ENCODE results near the gene SOCS1.

The SOCS1 gene

DNA sequence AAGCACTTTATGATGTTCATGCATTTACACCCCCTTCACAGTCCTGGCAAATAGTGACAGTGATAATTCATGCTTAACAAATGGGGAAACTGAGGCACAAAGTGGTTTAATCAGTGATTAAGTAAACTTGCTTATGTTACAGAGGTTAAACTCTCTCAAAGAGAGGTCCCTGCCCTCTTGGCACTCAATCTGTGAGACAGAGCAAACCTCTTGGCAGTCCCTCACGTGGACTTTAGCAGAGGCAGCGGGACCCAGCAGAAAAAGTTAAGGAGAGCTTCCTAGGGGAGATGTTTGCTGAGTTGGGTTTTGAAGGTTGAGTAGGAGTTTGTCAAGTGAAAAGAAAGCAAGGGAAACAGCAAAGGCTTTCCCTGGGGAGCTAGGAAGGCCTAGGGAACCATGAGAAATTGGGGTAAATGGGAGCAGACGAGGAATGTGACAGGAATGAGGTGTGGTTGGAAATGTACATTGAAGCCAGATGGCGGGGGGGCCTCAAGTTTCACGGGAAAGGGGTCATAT is 10.7 kb downstream of the SOCS1 start:
- Histone ChIP-seq H3K36me3 (ENCODE audit: control insufficient read depth in 5 of 5, insufficient read depth in 5 of 5, low read length in 5 of 5) (no peaks in the 10 kb centered on the region), H3K4me1 (ENCODE audit: control insufficient read depth in 5 of 5, insufficient read depth in 5 of 5, low read length in 5 of 5) (no peaks in the 10 kb centered on the region), H3K27me3 (ENCODE audit: control insufficient read depth in 5 of 5, insufficient read depth in 4 of 5, low read length in 5 of 5) (no peaks in the 10 kb centered on the region), H3K4me3 (ENCODE audit: low read depth in 1 of 5, low read length in 5 of 5) (no peak overlapping the region), H3K9me3 (ENCODE audit: control insufficient read depth in 5 of 5, low read length in 5 of 5) (no peaks in the 10 kb centered on the region), H3K9ac (ENCODE audit: low read length in 5 of 5) (no peak overlapping the region), H3K27ac (ENCODE audit: low read depth, low read length) (no peak overlapping the region)

DNA sequence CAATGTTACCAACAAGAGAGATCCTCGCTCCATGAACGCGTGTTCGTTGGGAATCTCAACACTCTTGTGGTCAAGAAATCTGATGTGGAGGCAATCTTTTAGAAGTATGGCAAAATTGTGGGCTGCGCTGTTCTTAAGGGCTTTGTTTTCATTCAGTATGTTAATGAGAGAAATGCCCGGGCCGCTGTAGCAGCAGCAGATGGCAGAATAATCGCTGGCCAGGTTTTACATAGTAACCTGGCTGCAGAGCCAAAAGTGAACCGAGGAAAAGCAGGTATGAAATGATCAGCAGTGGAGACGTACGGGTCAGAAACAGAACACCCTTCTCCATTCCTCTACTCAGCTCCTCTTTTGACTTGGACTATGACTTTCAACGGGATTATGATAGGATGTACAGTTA is 13.3 kb downstream of the SOCS1 start:
- H3K27ac ChIP-seq (ENCODE audit: low read depth, low read length): no peak overlapping the region
- peaks cover 0 to 2% (median 0%) of the 10 kb centered on the region in 5 donors for H3K9me3 ChIP-seq (ENCODE audit: control insufficient read depth in 5 of 5, low read length in 5 of 5)
- H3K36me3 ChIP-seq (ENCODE audit: control insufficient read depth in 5 of 5, insufficient read depth in 5 of 5, low read length in 5 of 5): no peaks in the 10 kb centered on the region
- no peak overlapping the region for H3K9ac ChIP-seq (ENCODE audit: low read length in 5 of 5)
- H3K4me3 ChIP-seq (ENCODE audit: low read depth in 1 of 5, low read length in 5 of 5): no peak overlapping the region
- no peaks in the 10 kb centered on the region for H3K4me1 ChIP-seq (ENCODE audit: control insufficient read depth in 5 of 5, insufficient read depth in 5 of 5, low read length in 5 of 5)
- no peaks in the 10 kb centered on the region for H3K27me3 ChIP-seq (ENCODE audit: control insufficient read depth in 5 of 5, insufficient read depth in 4 of 5, low read length in 5 of 5)

- Histone ChIP-seq H3K4me3 (ENCODE audit: low read depth in 1 of 5, low read length in 5 of 5) (no peak overlapping the region), H3K36me3 (ENCODE audit: control insufficient read depth in 5 of 5, insufficient read depth in 5 of 5, low read length in 5 of 5) (no peaks in the 10 kb centered on the region), H3K9me3 (ENCODE audit: control insufficient read depth in 5 of 5, low read length in 5 of 5) (peaks cover 0 to 2% (median 0%) of the 10 kb centered on the region in 5 donors), H3K4me1 (ENCODE audit: control insufficient read depth in 5 of 5, insufficient read depth in 5 of 5, low read length in 5 of 5) (no peaks in the 10 kb centered on the region), H3K27ac (ENCODE audit: low read depth, low read length) (no peak overlapping the region), H3K27me3 (ENCODE audit: control insufficient read depth in 5 of 5, insufficient read depth in 4 of 5, low read length in 5 of 5) (no peaks in the 10 kb centered on the region), H3K9ac (ENCODE audit: low read length in 5 of 5) (no peak overlapping the region)
Measured at GRCh38 chr16:11241480-11242204, 14.4 kb downstream of the SOCS1 start.

- H3K27ac ChIP-seq (ENCODE audit: low read depth, low read length): no peak overlapping the region
Measured at GRCh38 chr16:11240636-11241473, 15.1 kb downstream of the SOCS1 start.

DNA sequence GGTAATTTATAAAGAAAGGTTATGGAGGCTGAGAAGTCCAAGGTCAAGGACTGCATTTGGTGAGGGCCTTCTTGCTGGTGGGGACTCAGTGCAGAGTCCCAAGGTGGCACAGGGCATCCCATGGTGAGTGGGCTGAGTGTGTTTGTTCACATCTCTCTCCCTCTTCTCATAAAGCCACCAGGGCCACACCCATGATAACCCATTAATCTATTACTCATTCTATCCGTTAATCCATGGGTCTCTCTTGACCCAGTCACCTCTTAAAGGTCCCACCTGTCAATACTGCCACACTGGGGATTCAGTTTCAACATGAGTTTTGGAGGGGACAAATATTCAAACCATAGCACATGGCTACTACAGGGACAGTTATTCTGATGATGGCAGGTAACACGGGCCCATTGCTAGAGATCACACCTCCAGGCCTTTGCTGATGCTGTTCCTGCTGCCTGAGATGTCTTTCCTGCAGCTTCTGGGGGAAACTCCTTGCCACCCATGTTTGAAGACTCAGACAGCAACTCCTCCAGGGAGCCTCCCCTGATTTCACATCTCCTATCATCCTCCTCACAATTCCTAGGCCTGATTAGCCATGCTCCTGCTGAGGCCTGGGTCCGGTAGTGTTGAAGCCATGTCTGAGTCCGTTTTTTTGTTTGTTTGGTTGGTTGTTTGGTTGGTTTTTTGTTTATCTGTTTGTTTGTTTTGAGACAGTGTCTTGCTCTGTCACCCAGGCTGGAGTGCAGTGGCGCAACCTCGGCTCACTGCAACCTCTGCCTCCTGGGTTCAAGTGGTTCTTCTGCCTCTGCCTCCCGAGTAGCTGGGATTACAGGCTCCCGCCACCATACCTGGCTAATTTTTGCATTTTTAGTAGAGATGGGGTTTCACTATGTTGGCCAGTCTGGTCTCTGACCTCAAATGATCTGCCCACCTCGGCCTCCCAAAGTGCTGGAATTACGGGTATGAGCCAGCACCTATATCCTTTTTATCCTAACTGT is 16.1 kb downstream of the SOCS1 start:
- H3K36me3 ChIP-seq (ENCODE audit: control insufficient read depth in 5 of 5, insufficient read depth in 5 of 5, low read length in 5 of 5): no peaks in the 10 kb centered on the region
- H3K9me3 ChIP-seq (ENCODE audit: control insufficient read depth in 5 of 5, low read length in 5 of 5): peaks cover 0 to 2% (median 0%) of the 10 kb centered on the region in 5 donors
- H3K27me3 ChIP-seq (ENCODE audit: control insufficient read depth in 5 of 5, insufficient read depth in 4 of 5, low read length in 5 of 5): no peaks in the 10 kb centered on the region
- H3K27ac ChIP-seq (ENCODE audit: low read depth, low read length): no peak overlapping the region
- H3K4me3 ChIP-seq (ENCODE audit: low read depth in 1 of 5, low read length in 5 of 5): no peak overlapping the region
- no peaks in the 10 kb centered on the region for H3K4me1 ChIP-seq (ENCODE audit: control insufficient read depth in 5 of 5, insufficient read depth in 5 of 5, low read length in 5 of 5)
- H3K9ac ChIP-seq (ENCODE audit: low read length in 5 of 5): no peak overlapping the region

More at GRCh38 chr16:11240636-11241473, 15.1 kb downstream of the SOCS1 start:
- Histone ChIP-seq H3K4me3 (ENCODE audit: low read depth in 1 of 5, low read length in 5 of 5) (no peak overlapping the region), H3K36me3 (ENCODE audit: control insufficient read depth in 5 of 5, insufficient read depth in 5 of 5, low read length in 5 of 5) (no peaks in the 10 kb centered on the region), H3K27me3 (ENCODE audit: control insufficient read depth in 5 of 5, insufficient read depth in 4 of 5, low read length in 5 of 5) (no peaks in the 10 kb centered on the region), H3K9ac (ENCODE audit: low read length in 5 of 5) (no peak overlapping the region), H3K9me3 (ENCODE audit: control insufficient read depth in 5 of 5, low read length in 5 of 5) (peaks cover 0 to 2% (median 0%) of the 10 kb centered on the region in 5 donors), H3K4me1 (ENCODE audit: control insufficient read depth in 5 of 5, insufficient read depth in 5 of 5, low read length in 5 of 5) (no peaks in the 10 kb centered on the region)

DNA sequence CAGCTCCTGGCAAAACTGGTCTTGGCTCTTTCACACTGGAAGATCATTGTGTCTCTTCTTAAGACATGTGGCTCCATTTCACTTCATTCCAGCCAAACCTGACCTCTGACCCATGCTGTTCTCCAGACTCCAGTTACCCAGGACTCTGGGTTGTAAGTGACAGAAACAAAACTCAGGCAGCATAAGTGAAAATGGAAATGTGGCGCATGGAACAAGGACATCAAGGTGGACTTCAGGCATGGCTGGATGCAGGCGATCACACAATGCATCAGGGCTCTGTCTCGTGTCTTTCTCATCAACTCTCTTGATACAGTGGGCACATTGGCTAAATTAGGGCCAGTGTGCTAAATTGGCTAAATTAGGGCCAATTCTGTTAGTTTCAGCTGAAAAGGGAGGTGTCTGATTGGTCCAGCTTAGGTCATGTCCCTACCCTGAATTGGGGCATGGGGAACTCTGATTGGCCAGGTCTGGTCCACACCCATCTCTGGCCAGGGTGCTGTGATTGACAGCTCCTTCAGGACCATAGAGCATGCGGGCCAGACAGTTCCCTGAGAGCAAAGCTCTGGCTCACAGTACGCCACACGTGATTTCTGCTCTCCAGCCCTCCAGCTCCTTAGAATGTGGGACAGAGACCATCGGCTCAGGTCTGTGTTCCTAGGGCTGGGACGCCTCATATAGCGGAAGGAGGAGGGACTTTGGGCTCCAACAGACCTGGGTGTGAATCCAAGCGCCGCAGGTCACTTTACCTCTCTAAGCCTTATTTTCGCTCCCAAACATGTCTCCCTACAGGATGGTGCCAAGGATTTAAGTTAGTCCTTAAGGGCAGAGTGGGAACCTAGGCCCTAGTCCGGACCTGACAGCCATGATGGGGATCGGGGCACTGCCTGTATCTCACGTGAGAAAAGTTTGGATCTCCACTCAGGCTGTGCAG is 17.5 kb downstream of the SOCS1 start:
- Histone ChIP-seq H3K36me3 (ENCODE audit: control insufficient read depth in 5 of 5, insufficient read depth in 5 of 5, low read length in 5 of 5) (no peaks in the 10 kb centered on the region), H3K4me3 (ENCODE audit: low read depth in 1 of 5, low read length in 5 of 5) (no peak overlapping the region), H3K9me3 (ENCODE audit: control insufficient read depth in 5 of 5, low read length in 5 of 5) (peaks cover 0 to 2% (median 0%) of the 10 kb centered on the region in 5 donors)

GRCh38 chr16:11236461-11237254 is 19.3 kb downstream of the SOCS1 start:
- Histone ChIP-seq H3K36me3 (ENCODE audit: control insufficient read depth in 5 of 5, insufficient read depth in 5 of 5, low read length in 5 of 5) (no peaks in the 10 kb centered on the region), H3K9ac (ENCODE audit: low read length in 5 of 5) (no peak overlapping the region), H3K9me3 (ENCODE audit: control insufficient read depth in 5 of 5, low read length in 5 of 5) (peaks cover 0 to 2% (median 0%) of the 10 kb centered on the region in 5 donors), H3K27me3 (ENCODE audit: control insufficient read depth in 5 of 5, insufficient read depth in 4 of 5, low read length in 5 of 5) (peaks cover 0 to 7% (median 3%) of the 10 kb centered on the region in 5 donors), H3K4me1 (ENCODE audit: control insufficient read depth in 5 of 5, insufficient read depth in 5 of 5, low read length in 5 of 5) (peaks cover 0 to 9% (median 0%) of the 10 kb centered on the region in 5 donors), H3K27ac (ENCODE audit: low read depth, low read length) (no peak overlapping the region), H3K4me3 (ENCODE audit: low read depth in 1 of 5, low read length in 5 of 5) (no peak overlapping the region)

More for the DNA sequence above, 17.5 kb downstream of the SOCS1 start:
- no peak overlapping the region for H3K27ac ChIP-seq (ENCODE audit: low read depth, low read length)
- H3K4me1 ChIP-seq (ENCODE audit: control insufficient read depth in 5 of 5, insufficient read depth in 5 of 5, low read length in 5 of 5): no peaks in the 10 kb centered on the region
- no peaks in the 10 kb centered on the region for H3K27me3 ChIP-seq (ENCODE audit: control insufficient read depth in 5 of 5, insufficient read depth in 4 of 5, low read length in 5 of 5)
- H3K9ac ChIP-seq (ENCODE audit: low read length in 5 of 5): no peak overlapping the region

GRCh38 chr16:11235703-11235991 is 20.4 kb downstream of the SOCS1 start:
- H3K4me1 ChIP-seq (ENCODE audit: control insufficient read depth in 5 of 5, insufficient read depth in 5 of 5, low read length in 5 of 5): peaks cover 0 to 9% (median 0%) of the 10 kb centered on the region in 5 donors
- peaks cover 0 to 7% (median 3%) of the 10 kb centered on the region in 5 donors for H3K27me3 ChIP-seq (ENCODE audit: control insufficient read depth in 5 of 5, insufficient read depth in 4 of 5, low read length in 5 of 5)
- no peak overlapping the region for H3K4me3 ChIP-seq (ENCODE audit: low read depth in 1 of 5, low read length in 5 of 5)
- H3K9ac ChIP-seq (ENCODE audit: low read length in 5 of 5): no peak overlapping the region
- H3K27ac ChIP-seq (ENCODE audit: low read depth, low read length): no peak overlapping the region
- peaks cover 0 to 2% (median 0%) of the 10 kb centered on the region in 5 donors for H3K9me3 ChIP-seq (ENCODE audit: control insufficient read depth in 5 of 5, low read length in 5 of 5)
- no peaks in the 10 kb centered on the region for H3K36me3 ChIP-seq (ENCODE audit: control insufficient read depth in 5 of 5, insufficient read depth in 5 of 5, low read length in 5 of 5)

Measured in subcutaneous abdominal adipose tissue (tissue), 5 donors.